GM18873 (cell line): ENCODE measurements around the gene YRDC.

Experiments used
- ATAC-seq: cut with Tn5 transposase; IDR thresholded peaks from one replicate; pipeline ENCODE4 v1.9.1; 2021; ENCODE audit warnings: mild to moderate bottlenecking, moderate library complexity, moderate number of reproducible peaks; ENCODE audit not compliant: unreplicated experiment, low FRiP score

YRDC gene, protein sequence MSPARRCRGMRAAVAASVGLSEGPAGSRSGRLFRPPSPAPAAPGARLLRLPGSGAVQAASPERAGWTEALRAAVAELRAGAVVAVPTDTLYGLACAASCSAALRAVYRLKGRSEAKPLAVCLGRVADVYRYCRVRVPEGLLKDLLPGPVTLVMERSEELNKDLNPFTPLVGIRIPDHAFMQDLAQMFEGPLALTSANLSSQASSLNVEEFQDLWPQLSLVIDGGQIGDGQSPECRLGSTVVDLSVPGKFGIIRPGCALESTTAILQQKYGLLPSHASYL

GRCh38 chr1:37807555-37808368, at the start of gene YRDC, which contains the start of gene C1orf122:
Gene YRDC, minus strand, starts transcription at chr1:37808208. Its CDS starts 28 bp downstream, at chr1:37808180.
Gene C1orf122, plus strand, starts transcription at chr1:37807790. Its CDS starts 615 bp downstream, at chr1:37808405.
- ATAC-seq, result peak; percentile 60

- ATAC-seq, result no peak
These were observed 46.4 kb upstream of the YRDC start for GRCh38 chr1:37854406-37854805.

DNA sequence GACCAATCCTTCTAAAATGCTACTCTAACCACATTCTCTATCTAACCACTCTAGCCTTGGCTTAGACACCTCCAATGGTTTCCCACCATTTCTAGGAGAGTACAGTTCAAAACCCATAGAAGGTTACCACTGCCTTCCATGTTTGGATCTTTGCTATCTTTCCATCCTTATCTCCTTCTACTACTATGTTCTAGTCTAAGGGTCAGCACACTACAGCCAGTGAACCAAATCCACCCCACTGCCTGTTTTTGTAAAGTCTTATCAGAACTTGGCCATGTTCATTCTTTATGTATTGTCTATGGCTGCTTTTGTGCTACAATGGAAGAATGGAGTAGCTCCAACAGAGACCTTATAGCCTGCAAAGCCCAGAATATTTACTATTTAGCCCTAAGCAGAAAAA, 45.1 kb upstream of the YRDC start:
- no peak for ATAC-seq

GRCh38 chr1:37851782-37852210, 43.8 kb upstream of the YRDC start:
- ATAC-seq, result no peak

GRCh38 chr1:37851262-37851661, 43.3 kb upstream of the YRDC start:
- no peak for ATAC-seq

DNA sequence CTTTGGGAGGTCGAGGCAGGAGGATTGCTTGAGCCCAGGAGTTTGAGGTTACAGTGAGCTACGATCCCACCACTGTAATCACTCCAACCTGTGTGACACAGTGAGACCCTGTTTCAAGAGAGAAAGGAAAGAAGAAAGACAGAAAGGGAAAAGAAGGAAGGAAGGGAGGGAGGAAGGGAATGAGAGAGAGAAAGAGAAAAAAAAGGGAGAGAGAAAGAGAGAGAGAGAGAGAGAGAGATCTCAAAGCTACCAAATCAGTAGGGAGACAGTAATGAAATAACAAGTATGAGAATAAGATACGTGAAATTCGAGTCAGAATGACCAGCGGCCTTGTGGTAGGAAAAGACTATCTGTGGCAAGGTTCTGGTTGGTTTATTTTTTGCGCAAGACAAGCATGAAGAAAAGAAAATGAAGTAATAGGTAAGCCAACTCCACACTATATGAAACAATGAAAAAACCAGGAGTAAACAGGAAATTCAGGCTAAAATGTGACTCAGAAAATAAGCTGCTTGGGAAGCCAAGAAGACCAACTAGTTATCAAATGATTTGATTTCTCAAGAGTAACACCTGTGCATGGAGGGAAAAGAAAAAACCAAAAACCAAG, 42.4 kb upstream of the YRDC start:
- ATAC-seq, result no peak

DNA sequence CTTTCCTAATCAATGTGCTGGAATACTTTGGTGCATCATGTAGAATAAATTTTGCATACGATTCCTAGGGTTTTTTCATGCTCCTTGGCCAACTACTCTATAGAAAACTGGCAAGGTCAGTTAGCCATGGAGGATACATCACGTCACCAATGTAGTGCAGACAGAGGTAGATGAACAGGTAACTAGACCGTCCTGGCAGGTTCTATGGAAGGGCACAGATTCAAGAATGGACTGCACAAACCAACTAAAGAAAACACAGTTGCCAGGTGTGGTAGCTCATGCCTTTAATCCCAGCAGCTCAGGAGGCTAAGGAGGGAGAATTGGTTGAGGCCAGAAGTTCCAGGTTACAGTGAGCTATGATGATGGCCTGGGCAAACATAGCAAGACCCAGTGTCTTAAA, 41.5 kb upstream of the YRDC start:
- ATAC-seq, result no peak

DNA sequence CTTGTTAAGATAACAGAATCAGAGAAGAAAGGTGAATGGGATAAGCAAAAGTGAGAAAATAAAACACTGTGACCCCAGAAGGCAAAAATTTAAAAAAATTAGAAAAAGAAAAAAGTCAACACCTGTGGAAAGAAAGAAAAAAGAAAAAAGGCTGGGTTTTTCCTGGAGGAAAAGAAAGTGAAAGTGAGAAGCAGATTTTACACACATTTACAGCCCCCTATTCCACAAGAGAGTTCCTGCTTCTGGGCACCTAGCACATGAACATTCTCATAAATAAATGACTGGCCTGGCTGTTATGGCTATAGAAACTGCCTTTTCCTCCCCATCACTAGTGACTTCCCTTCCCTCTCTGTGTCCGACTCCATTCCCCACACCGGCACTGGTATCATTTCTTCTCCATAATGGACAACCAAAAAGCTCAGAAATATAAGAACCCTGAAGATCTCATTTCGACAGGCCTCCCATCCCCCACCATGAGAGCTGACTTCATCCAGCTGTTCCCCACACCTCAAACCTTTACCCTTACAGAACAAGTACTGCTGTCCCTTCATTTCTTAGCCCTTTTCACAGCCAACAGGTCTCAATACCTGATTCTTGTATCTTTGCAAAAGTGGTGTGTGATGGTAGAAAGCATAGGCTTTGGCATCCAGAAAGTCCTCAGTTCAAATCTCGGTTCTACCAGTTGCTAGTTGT, 38.8 kb upstream of the YRDC start:
- no peak for ATAC-seq

DNA sequence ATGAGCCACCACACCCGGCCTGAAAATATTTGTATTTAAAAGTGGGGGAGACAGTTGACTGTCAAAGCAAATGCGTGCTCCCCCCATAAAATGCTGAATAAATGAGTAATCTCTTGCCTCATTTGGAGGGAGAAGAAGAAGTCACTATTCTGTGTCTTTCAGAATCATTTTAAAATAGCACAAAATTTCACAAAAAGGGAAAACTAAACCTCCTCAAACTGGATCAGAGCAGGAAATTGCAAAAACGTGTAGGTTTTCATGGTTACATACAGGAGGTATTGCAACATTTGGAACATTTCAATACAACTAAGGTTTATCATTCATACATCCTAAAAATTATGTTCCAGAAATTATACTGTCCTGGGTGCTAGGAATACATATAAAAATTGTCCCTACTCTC, 37.8 kb upstream of the YRDC start:
- no peak for ATAC-seq

DNA sequence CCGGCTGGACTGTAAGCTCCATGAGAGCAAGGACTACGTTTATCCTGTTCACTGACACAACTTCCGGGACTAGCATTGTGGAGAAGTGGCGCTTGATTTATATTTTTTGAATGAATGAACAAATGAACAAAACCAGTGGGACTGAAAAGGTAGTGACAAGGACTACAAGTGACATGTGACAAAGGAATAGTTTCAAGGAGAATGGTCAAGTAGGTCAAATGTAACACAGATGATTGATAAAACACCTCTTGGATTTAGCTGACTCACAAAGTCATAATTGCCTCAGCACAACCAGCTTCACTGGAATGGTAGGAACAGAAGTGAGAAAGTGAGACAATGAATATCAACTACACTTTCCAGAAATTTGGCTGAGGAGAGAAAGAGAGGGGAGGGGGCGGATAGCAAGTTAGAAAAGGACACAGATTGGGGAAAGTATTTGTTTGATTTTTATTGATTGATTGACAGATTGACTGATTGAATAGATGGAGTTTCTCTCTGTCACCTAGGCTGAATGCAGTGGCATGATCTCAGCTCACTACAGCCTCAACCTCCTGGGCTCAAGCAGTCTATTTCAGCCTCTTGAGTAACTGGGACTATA, 37.1 kb upstream of the YRDC start:
- ATAC-seq, result no peak

DNA sequence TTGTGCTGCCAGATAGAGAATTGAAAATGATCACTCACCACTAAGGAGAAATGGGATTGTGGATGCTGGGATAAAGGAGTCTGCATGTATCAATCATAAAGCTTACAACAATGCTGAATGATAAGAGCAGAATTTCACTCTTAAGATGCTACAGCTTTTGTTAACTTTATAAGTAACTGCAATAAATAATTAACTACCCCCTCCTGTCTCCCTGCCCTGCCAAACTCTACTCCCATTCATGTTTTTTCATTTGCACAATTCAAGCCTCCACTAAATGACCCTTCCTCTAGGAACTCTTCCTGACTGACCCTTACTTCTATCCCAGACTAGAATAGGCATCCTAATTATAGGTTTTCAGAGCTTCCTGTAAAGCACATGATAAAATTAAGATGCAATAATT, 36.5 kb upstream of the YRDC start:
- no peak for ATAC-seq

DNA sequence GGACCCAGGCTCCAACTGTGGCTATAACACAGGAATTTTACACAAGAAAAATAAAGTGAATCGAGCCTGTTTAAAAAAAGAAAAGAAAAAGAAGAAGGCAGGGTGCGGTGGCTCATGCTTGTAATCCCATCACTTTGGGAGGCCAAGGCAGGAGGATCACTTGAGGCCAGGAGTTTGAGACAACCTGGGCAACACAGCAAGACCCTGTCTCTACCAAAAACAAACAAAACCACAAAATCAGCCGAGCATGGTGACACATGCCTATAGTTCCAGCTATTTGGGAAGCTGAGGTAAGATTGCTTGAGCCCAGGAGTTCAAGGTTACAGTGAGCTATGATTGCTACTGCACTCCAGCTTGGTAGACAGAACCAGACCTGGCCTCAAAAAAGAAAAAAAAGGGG, 33.6 kb upstream of the YRDC start:
- no peak for ATAC-seq

GRCh38 chr1:37840711-37841110, 32.7 kb upstream of the YRDC start:
- ATAC-seq, result no peak

GRCh38 chr1:37839676-37840075, 31.7 kb upstream of the YRDC start:
- no peak for ATAC-seq

GRCh38 chr1:37836788-37837187, 28.8 kb upstream of the YRDC start:
- no peak for ATAC-seq

- ATAC-seq, result no peak
These were observed 23.8 kb upstream of the YRDC start for GRCh38 chr1:37831809-37832208.

DNA sequence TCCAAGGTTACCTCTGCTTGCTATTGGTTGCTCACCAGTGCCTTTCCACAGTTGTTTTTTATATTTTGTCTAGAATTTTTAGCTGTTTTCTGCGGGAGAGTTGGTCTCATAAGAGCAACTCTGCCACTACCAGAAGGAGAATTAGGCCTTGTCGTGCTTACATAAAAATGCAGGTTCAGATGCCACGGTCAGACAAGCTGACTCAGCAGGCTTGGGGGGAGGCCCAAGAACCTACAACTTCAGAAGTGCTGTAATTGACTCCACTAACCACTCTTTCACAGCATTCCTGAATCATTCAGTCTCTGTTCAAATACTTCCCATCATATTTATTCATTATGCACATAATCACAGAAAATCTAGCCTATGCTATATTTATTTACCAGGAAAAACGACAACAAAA, 23.1 kb upstream of the YRDC start:
- no peak for ATAC-seq

GRCh38 chr1:37828410-37829074, 20.5 kb upstream of the YRDC start:
- no peak for ATAC-seq

DNA sequence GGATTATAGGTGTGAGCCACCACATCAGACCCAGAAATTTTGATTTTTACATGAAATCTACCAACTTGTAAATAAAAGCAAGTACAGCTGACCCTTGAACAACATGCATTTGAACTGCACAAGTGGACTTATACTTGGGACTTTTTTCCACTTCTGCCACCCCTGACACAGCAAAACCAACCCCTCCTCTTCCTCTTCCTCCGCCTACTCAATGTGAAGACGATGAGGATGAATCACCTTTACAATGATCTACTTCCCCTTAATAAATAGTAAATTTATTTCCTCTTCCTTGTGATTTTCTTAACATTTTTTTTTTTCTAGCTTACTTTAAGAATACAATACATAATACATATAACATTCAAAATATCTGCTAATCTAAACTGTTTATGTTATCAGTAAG, 17.5 kb upstream of the YRDC start:
- no peak for ATAC-seq

DNA sequence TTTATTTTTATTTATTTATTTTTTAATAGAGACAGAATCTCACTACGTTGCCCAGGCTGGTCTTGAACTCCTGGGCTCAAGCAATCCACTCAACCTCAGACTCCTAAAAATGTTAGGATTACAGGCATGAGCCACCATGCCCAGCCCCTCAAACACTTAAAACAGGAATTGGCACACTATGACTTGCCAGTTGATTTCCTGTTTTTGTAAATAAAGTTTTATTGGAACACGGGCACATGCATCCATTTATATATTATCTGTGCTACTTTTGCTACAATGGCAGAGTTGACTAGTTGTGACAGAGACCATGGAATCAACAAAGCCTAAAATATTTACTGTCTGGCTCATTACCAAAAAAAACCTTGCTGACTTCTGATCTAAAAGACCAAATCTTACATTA, 16.0 kb upstream of the YRDC start:
- ATAC-seq, result no peak
